DND-41 (cell line): ENCODE measurements around the gene TNIK.

Experiments used
- ATAC-seq: fragments of 200-7000 bp; cut with Tn5 transposase; 3 replicates; pipeline ENCODE4 v1.9.1; 2021; ENCODE audit warnings: low read depth; ENCODE audit not compliant: insufficient read depth
- DNase-seq: peaks from one replicate; pipeline ENCODE4 v3.0.0-alpha.2; 2020
- H2AFZ ChIP-seq: 2 replicates; pipeline ENCODE4 v1.6.0; 2012; ENCODE audit warnings: low read depth, low read length
- H3K27ac ChIP-seq: 2 replicates; pipeline ENCODE4 v1.5.1; 2012; ENCODE audit warnings: low read length, inconsistent platforms
- H3K27me3 ChIP-seq: fragments of 200-600 bp; sonication (generic); 2 replicates; pipeline ENCODE4 v1.6.0; 2012; ENCODE audit warnings: low read length, mild to moderate bottlenecking, inconsistent platforms; ENCODE audit not compliant: insufficient read depth, poor library complexity
- H3K36me3 ChIP-seq: 2 replicates; pipeline ENCODE4 v1.5.1; 2012; ENCODE audit warnings: low read length, inconsistent platforms; ENCODE audit not compliant: insufficient read depth
- H3K4me1 ChIP-seq: 2 replicates; pipeline ENCODE4 v1.5.1; 2012; ENCODE audit warnings: mild to moderate bottlenecking, low read length; ENCODE audit not compliant: insufficient read depth
- H3K4me2 ChIP-seq: 2 replicates; pipeline ENCODE4 v1.6.0; 2012; ENCODE audit warnings: mild to moderate bottlenecking, moderate library complexity, low read length, inconsistent platforms; ENCODE audit not compliant: insufficient read depth
- H3K4me3 ChIP-seq, 2 experiments: fragments of 200-600 bp in 1 of 2; shearing (Covaris generic) in 1 of 2; 2 replicates each; pipeline ENCODE4 v1.5.1; 2012 to 2016; ENCODE audit warnings: inconsistent platforms in 2 of 2, low read length in 2 of 2, mild to moderate bottlenecking in 2 of 2, low read depth in 1 of 2, moderate library complexity in 1 of 2
- H3K79me2 ChIP-seq: 2 replicates; pipeline ENCODE4 v1.6.0; 2012; ENCODE audit warnings: low read length, inconsistent platforms; ENCODE audit not compliant: insufficient read depth
- H3K9ac ChIP-seq: 2 replicates; pipeline ENCODE4 v1.6.0; 2012; ENCODE audit warnings: low read depth, mild to moderate bottlenecking, inconsistent platforms, low read length, moderate library complexity
- H3K9me3 ChIP-seq: 2 replicates; pipeline ENCODE4 v1.5.1; 2012; ENCODE audit warnings: low read length, moderate library complexity, mild to moderate bottlenecking, inconsistent platforms; ENCODE audit not compliant: insufficient read depth, severe bottlenecking
- H4K20me1 ChIP-seq: 2 replicates; pipeline ENCODE4 v1.6.0; 2012; ENCODE audit warnings: low read length; ENCODE audit not compliant: insufficient read depth
- EZH2 ChIP-seq: IDR thresholded peaks from 3 replicates; pipeline ENCODE4 v1.6.1; 2012; ENCODE audit warnings: borderline replicate concordance, low read depth, mild to moderate bottlenecking, moderate library complexity, low read length, inconsistent platforms; ENCODE audit not compliant: severe bottlenecking
- TF ChIP-seq, protein P1 (sequence below): IDR thresholded peaks from 2 replicates; pipeline ENCODE4 v1.5.1; 2012; ENCODE audit warnings: borderline replicate concordance, low read length, moderate library complexity, mild to moderate bottlenecking; ENCODE audit not compliant: poor library complexity, severe bottlenecking; ENCODE audit errors: extremely low read depth

Gene TNIK

DNA sequence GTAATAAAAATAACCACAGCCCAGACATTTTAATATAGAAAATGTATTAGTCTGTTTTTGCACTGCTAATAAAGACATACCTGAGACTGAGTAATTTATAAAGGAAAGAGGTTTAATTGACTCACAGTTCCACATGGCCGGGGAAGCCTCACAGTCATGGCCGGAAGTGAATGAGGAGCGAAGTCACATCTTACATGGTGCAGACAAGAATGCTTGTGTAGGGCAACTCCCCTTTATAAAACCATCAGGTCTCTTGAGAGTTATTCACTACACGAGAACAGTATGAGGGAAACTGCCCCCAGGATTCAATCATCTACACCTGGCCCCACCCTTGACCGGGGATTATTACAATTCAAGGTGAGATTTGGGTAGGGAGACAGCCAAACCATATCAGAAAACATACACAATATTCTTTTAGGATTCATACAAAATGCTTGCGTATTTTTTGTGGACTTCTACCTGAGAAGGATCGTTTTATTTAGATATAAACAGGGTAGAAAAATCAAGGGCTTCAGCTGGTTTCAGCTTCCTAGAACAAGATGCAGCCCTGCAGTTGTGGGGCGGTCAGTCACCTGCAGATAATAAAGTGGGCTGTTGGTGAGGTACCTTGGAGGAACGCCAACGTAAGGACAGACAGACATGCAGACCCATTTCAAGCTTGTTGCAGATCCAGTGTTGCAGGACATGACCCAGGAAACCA is 101.9 kb downstream of the TNIK start:
- Histone ChIP-seq H3K36me3 (no peaks in the 10 kb centered on the region), H3K27me3 (peaks cover 6% of the 10 kb centered on the region), H2AFZ (no peak overlapping the region), H3K79me2 (no peaks in the 10 kb centered on the region), H3K9ac (no peak overlapping the region), H3K9me3 (no peaks in the 10 kb centered on the region), H3K4me3 (no peak overlapping the region), H3K4me2 (no peak overlapping the region), H4K20me1 (no peaks in the 10 kb centered on the region), H3K4me1 (no peaks in the 10 kb centered on the region), H3K27ac (no peak overlapping the region)
- ATAC-seq = no peak
- no peak for TF ChIP-seq EZH2
- TF ChIP-seq, protein P1, sequence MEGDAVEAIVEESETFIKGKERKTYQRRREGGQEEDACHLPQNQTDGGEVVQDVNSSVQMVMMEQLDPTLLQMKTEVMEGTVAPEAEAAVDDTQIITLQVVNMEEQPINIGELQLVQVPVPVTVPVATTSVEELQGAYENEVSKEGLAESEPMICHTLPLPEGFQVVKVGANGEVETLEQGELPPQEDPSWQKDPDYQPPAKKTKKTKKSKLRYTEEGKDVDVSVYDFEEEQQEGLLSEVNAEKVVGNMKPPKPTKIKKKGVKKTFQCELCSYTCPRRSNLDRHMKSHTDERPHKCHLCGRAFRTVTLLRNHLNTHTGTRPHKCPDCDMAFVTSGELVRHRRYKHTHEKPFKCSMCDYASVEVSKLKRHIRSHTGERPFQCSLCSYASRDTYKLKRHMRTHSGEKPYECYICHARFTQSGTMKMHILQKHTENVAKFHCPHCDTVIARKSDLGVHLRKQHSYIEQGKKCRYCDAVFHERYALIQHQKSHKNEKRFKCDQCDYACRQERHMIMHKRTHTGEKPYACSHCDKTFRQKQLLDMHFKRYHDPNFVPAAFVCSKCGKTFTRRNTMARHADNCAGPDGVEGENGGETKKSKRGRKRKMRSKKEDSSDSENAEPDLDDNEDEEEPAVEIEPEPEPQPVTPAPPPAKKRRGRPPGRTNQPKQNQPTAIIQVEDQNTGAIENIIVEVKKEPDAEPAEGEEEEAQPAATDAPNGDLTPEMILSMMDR = no peak
- DNase-seq = no peak

DNA sequence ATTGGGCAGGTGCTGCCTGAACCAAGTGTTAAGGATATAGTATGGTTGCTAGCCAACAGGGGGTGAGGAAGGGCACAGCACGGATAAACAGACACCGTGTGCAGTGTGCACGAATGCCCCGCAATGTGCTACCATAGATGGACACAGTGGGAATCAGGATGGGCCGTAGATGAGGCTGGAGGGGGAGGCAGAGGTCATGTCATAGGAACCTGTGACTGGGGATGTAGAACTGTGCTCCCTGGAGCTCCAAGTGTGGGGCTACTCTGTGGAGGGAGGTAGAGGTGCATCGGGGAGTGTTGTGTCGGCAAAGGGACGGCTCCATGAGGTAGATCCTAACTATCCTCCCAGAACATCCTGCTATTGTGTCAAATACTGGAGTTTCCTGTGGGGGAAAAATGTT is 102.5 kb downstream of the TNIK start:
- Histone ChIP-seq H3K36me3 (no peaks in the 10 kb centered on the region), H3K27me3 (peaks cover 6% of the 10 kb centered on the region), H3K79me2 (no peaks in the 10 kb centered on the region), H3K4me3 (no peak overlapping the region), H3K27ac (no peak overlapping the region), H3K9ac (no peak overlapping the region), H2AFZ (no peak overlapping the region), H3K9me3 (no peaks in the 10 kb centered on the region), H4K20me1 (no peaks in the 10 kb centered on the region), H3K4me1 (no peaks in the 10 kb centered on the region), H3K4me2 (no peak overlapping the region)
- TF ChIP-seq, protein P1 = no peak
- TF ChIP-seq EZH2 = no peak
- no peak for DNase-seq
- ATAC-seq = no peak

DNA sequence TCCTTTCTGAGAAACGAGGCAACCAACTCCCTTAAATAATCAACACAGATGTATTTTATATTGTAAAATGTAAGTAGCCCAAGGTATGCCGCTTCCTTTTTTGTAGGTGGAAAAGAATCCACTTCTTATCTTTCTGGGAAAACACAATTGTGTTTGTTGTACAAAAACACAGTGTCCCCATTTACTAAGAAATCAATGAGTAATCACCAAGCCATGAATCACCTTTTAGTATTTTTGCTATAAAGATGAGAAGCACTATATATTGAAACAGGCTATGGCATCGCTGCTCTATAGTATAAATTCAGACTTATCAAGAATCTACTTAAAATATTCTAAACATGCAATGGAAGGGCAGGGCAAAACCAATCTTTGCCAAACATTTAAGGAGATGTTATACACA is 104.0 kb downstream of the TNIK start:
- Histone ChIP-seq H3K27ac (no peak overlapping the region), H3K36me3 (no peaks in the 10 kb centered on the region), H4K20me1 (no peaks in the 10 kb centered on the region), H3K4me1 (no peaks in the 10 kb centered on the region), H3K9me3 (no peaks in the 10 kb centered on the region), H3K4me2 (no peak overlapping the region), H3K27me3 (peaks cover 9% of the 10 kb centered on the region), H3K79me2 (no peaks in the 10 kb centered on the region), H2AFZ (no peak overlapping the region), H3K4me3 (no peak overlapping the region), H3K9ac (no peak overlapping the region)
- TF ChIP-seq EZH2 = no peak
- TF ChIP-seq, protein P1 = no peak
- ATAC-seq (no peak), DNase-seq (no peak)
